K562 (cell line): ENCODE data around the gene SCAF11. TPM values are rescaled to one million over a fixed set of nuclear protein-coding genes. Genes with fewer than 3 reads are reported as not detected.

ENCODE experiments used
- ATAC-seq: fragments of 200-7000 bp; cut with Tn5 transposase; 3 replicates; pipeline ENCODE4 v1.9.1; 2020; ENCODE audit warnings: moderate library complexity
- Bru-seq: library from RNA; stranded (reverse); fragments of 400-500 nt; gene quantifications from one replicate; lab custom pipeline; 2021; lab: Mats Ljungman, UMichigan
- BruChase-seq, 2 experiments: library from RNA; stranded (reverse); fragments of 400-500 nt; gene quantifications; one replicate each; lab custom pipeline; 2021; lab: Mats Ljungman, UMichigan
- BruUV-seq: library from RNA; stranded (reverse); fragments of 400-500 nt; replicated peaks from 2 replicates; lab custom pipeline; 2021; lab: Mats Ljungman, UMichigan
- CTCF ChIA-PET: fragments of 300-600 bp; formaldehyde crosslinking; extraction: SDS; loops from one replicate; lab custom pipeline; 2021; ENCODE audit warnings: low intra/inter-chr PET ratio; lab: Yijun Ruan, JAX
- POLR2A ChIA-PET: fragments of 300-600, 350-650 bp; sonication (Branson Sonifier 250); formaldehyde crosslinking; extraction: SDS; loops from one replicate; lab custom pipeline; 2021; ENCODE audit warnings: antibody characterized with exemption, inconsistent platforms; lab: Yijun Ruan, JAX
- DNase-seq, 4 experiments: peaks; one replicate each; pipeline versions ENCODE4 v3.0.0 to v3.0.0-alpha.2; 2011 to 2018; ENCODE audit warnings: low spot score in 3 of 4, mixed read lengths in 3 of 4; ENCODE audit errors: extremely low read depth in 1 of 4
- FAIRE-seq: peaks from 2 replicates; lab custom pipeline; 2011; peaks lifted over from hg19 to GRCh38; lab: Jason Lieb, UNC
- H2AFZ ChIP-seq: 2 replicates; pipeline ENCODE4 v1.6.0; 2011; ENCODE audit warnings: low read depth, low read length, control low read depth, inconsistent platforms
- H3K27ac ChIP-seq: fragments of 200-600 bp; 3 replicates; pipeline ENCODE4 v1.8.0; 2011; ENCODE audit warnings: low read depth, mild to moderate bottlenecking, control low read depth, inconsistent platforms, low read length, moderate library complexity, mixed read lengths; ENCODE audit errors: extremely low read depth
- H3K27me3 ChIP-seq, 2 experiments: fragments of 300-600 bp in 1 of 2; 2 replicates in 1 of 2; 3 replicates in 1 of 2; pipeline versions ENCODE4 v1.6.0 to v1.8.0; 2011; ENCODE audit warnings: inconsistent platforms in 2 of 2, low read length in 2 of 2, mild to moderate bottlenecking in 1 of 2, mixed read lengths in 1 of 2, moderate library complexity in 1 of 2; ENCODE audit not compliant: control insufficient read depth in 2 of 2, insufficient read depth in 2 of 2
- H3K36me3 ChIP-seq: fragments of 300-600 bp; 3 replicates; pipeline ENCODE4 v1.8.0; 2011; ENCODE audit warnings: mild to moderate bottlenecking, low read length, inconsistent platforms; ENCODE audit not compliant: control insufficient read depth, insufficient read depth
- H3K4me1 ChIP-seq, 2 experiments: fragments of 200-600 bp in 1 of 2; replicated peaks in 1 of 2; 2 replicates in 1 of 2; 3 replicates in 1 of 2; pipeline versions ENCODE4 v1.5.1 to v1.8.0; 2011; ENCODE audit warnings: inconsistent platforms in 2 of 2, low read length in 2 of 2, mild to moderate bottlenecking in 1 of 2, mixed read lengths in 1 of 2, moderate library complexity in 1 of 2; ENCODE audit not compliant: control insufficient read depth in 2 of 2, insufficient read depth in 2 of 2
- H3K4me2 ChIP-seq: 2 replicates; pipeline ENCODE4 v1.6.1; 2011; ENCODE audit warnings: low read length, control low read depth, inconsistent platforms, mixed read lengths; ENCODE audit not compliant: insufficient read depth
- H3K4me3 ChIP-seq: fragments of 200-600 bp; sonication (generic), shearing (Covaris generic); 2 replicates; pipeline ENCODE4 v1.5.1; 2016; ENCODE audit warnings: control low read depth, inconsistent platforms
- H3K79me2 ChIP-seq: fragments of 200-600 bp; 3 replicates; pipeline ENCODE4 v1.8.0; 2011; ENCODE audit warnings: low read length, inconsistent platforms; ENCODE audit not compliant: control insufficient read depth, insufficient read depth
- H3K9ac ChIP-seq, 2 experiments: 2 replicates each; pipeline versions ENCODE4 v1.6.0 to v1.6.1; 2011; ENCODE audit warnings: low read depth in 2 of 2, low read length in 2 of 2, control low read depth in 1 of 2, inconsistent platforms in 1 of 2, mild to moderate bottlenecking in 1 of 2, mixed read lengths in 1 of 2; ENCODE audit not compliant: insufficient read depth in 1 of 2
- H3K9me1 ChIP-seq: one replicate; pipeline ENCODE4 v1.6.0; 2011; ENCODE audit warnings: inconsistent platforms, mild to moderate bottlenecking, low read length, moderate library complexity; ENCODE audit not compliant: control insufficient read depth, insufficient read depth
- H3K9me3 ChIP-seq: replicated peaks from 2 replicates; pipeline ENCODE4 v1.5.1; 2011; ENCODE audit warnings: low read depth, low read length, inconsistent platforms; ENCODE audit not compliant: control insufficient read depth, insufficient read depth
- H4K20me1 ChIP-seq: replicated peaks from 2 replicates; pipeline ENCODE4 v1.6.1; 2011; ENCODE audit warnings: low read length, inconsistent platforms, mixed read lengths; ENCODE audit not compliant: control insufficient read depth, insufficient read depth
- FOXK2 ChIP-seq, 2 experiments: fragments of 450-650 bp; IDR thresholded peaks in 1 of 2; conservative IDR thresholded peaks in 1 of 2; 2 replicates each; pipeline ENCODE4 v1.6.1; 2016; ENCODE audit warnings: low read depth in 2 of 2, mild to moderate bottlenecking in 1 of 2
- GABPB1 ChIP-seq: sonication (generic); formaldehyde crosslinking; IDR thresholded peaks from 2 replicates; pipeline ENCODE4 v1.8.0; 2022; ENCODE audit warnings: mild to moderate bottlenecking, missing genetic modification reagents
- NUFIP1 ChIP-seq: fragments of 450-650 bp; IDR thresholded peaks from 2 replicates; pipeline ENCODE4 v1.6.1; 2018; ENCODE audit not compliant: partially characterized antibody
- POU5F1 ChIP-seq: fragments of 150-350 bp; IDR thresholded peaks from 2 replicates; pipeline ENCODE4 v1.6.1; 2014; ENCODE audit warnings: borderline replicate concordance, low read length, low read depth, mild to moderate bottlenecking; ENCODE audit not compliant: partially characterized antibody
- SPI1 ChIP-seq: IDR thresholded peaks from 2 replicates; pipeline ENCODE4 v1.6.1; 2011; ENCODE audit warnings: low read depth, low read length, control low read depth, borderline replicate concordance
- ZNF384 ChIP-seq: IDR thresholded peaks from 2 replicates; pipeline ENCODE4 v1.6.1; 2012; ENCODE audit warnings: low read depth, low read length, improper control_type of control experiment
- ZNF785 ChIP-seq: fragments of 250-450 bp; sonication (Bioruptor Pico); IDR thresholded peaks from 2 replicates; pipeline ENCODE4 v1.4.0; 2020; ENCODE audit warnings: mild to moderate bottlenecking
- WGBS: fragments of 100-300 bp; shearing (Covaris generic); methylation state at CpG from one replicate; pipeline ENCODE4 v1.1.6; 2016; ENCODE audit warnings: low coverage, mixed read lengths; ENCODE audit not compliant: insufficient coverage; ENCODE audit errors: missing lambda C conversion rate; 5-methylcytosine and 5-hydroxymethylcytosine counted together
- in situ Hi-C: fragments of 300-500 bp; cut with MboI; formaldehyde crosslinking; loops from 4 replicates; pipeline ENCODE4 v1.15.0; 2018; ENCODE audit warnings: inconsistent platforms, mixed read lengths
- intact Hi-C: fragments of 100-400 bp; cut with micrococcal nuclease; formaldehyde crosslinking; loops from 2 replicates; pipeline ENCODE4 v1.14.2; 2022
- long read RNA-seq, 3 experiments: library from polyadenylated mRNA in 2 of 3; library from RNA in 1 of 3; unstranded in 2 of 3; stranded (forward) in 1 of 3; transcript quantifications; one replicate each; pipeline ENCODE4 v2.0.0, GENCODE V29; 2019 to 2022
- polyA minus RNA-seq, 3 experiments: library from RNA; depleted of rRNA, polyadenylated mRNA; stranded (reverse); fragments of >200 nt; gene quantifications; 2 replicates each; pipeline ENCODE4 v1.2.3, GENCODE V29; 2011
- polyA plus RNA-seq, 8 experiments: library from polyadenylated mRNA; depleted of rRNA in 4 of 8; stranded (reverse) in 5 of 8; unstranded in 3 of 8; fragments of >200 nt; fragmentation: Nextera tagmentation in 2 of 8; fragmentation: Illumina TruSeq in 1 of 8; extraction: Ambion mirVana in 2 of 8; extraction: Trizol in 1 of 8; gene quantifications; 2 replicates each; pipeline versions ENCODE4 v1.2.1 to v1.2.3, GENCODE V29; 2011 to 2014; ENCODE audit warnings: inconsistent platforms in 1 of 8, missing spikeins in 1 of 8
- total RNA-seq, 7 experiments: library from RNA; depleted of rRNA in 6 of 7; stranded (reverse); fragments of >200 nt in 6 of 7; fragmentation: Illumina TruSeq in 2 of 7; extraction: Trizol in 2 of 7; gene quantifications; 2 replicates each; pipeline versions ENCODE4 v1.2.1 to v1.2.3, GENCODE V29; 2011 to 2021; ENCODE audit warnings: low replicate concordance in 1 of 7
- TF ChIP-seq, protein P1 (sequence below), 2 experiments: fragments of 450-650 bp in 1 of 2; sonication (generic) in 1 of 2; formaldehyde crosslinking; conservative IDR thresholded peaks; 2 replicates each; pipeline versions ENCODE4 v1.4.0 to v1.8.1; 2020 to 2022; ENCODE audit warnings: mild to moderate bottlenecking in 1 of 2, missing genetic modification reagents in 1 of 2

SCAF11 gene, protein sequence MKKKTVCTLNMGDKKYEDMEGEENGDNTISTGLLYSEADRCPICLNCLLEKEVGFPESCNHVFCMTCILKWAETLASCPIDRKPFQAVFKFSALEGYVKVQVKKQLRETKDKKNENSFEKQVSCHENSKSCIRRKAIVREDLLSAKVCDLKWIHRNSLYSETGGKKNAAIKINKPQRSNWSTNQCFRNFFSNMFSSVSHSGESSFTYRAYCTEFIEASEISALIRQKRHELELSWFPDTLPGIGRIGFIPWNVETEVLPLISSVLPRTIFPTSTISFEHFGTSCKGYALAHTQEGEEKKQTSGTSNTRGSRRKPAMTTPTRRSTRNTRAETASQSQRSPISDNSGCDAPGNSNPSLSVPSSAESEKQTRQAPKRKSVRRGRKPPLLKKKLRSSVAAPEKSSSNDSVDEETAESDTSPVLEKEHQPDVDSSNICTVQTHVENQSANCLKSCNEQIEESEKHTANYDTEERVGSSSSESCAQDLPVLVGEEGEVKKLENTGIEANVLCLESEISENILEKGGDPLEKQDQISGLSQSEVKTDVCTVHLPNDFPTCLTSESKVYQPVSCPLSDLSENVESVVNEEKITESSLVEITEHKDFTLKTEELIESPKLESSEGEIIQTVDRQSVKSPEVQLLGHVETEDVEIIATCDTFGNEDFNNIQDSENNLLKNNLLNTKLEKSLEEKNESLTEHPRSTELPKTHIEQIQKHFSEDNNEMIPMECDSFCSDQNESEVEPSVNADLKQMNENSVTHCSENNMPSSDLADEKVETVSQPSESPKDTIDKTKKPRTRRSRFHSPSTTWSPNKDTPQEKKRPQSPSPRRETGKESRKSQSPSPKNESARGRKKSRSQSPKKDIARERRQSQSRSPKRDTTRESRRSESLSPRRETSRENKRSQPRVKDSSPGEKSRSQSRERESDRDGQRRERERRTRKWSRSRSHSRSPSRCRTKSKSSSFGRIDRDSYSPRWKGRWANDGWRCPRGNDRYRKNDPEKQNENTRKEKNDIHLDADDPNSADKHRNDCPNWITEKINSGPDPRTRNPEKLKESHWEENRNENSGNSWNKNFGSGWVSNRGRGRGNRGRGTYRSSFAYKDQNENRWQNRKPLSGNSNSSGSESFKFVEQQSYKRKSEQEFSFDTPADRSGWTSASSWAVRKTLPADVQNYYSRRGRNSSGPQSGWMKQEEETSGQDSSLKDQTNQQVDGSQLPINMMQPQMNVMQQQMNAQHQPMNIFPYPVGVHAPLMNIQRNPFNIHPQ (N-terminal part only)
- total RNA-seq (2011; cell fraction: chromatin; rRNA removed; ENCODE audit: low replicate concordance) = 46.9 and 187 TPM in 2 replicates
- 28.3 and 42.1 TPM in 2 replicates for total RNA-seq (2011; cell fraction: nucleolus; rRNA removed)
- total RNA-seq (2011; cell fraction: nucleoplasm; rRNA removed) = 70.9 and 120 TPM in 2 replicates
- total RNA-seq (2014; rRNA removed) (63.6 and 78.3 TPM in 2 replicates), total RNA-seq (2014; rRNA removed; fragmentation: Illumina TruSeq; extraction: Trizol) (97.5 and 101 TPM in 2 replicates), total RNA-seq (2015; rRNA removed; fragmentation: Illumina TruSeq; extraction: Trizol) (117 and 119 TPM in 2 replicates), total RNA-seq (2021) (74.4 and 80.8 TPM in 2 replicates), polyA plus RNA-seq (2011; rRNA removed) (54.7 and 69.1 TPM in 2 replicates), polyA plus RNA-seq (2014; fragmentation: Illumina TruSeq; extraction: Trizol) (70.8 and 80.0 TPM in 2 replicates), polyA plus RNA-seq (2014; fragmentation: Nextera tagmentation; extraction: Ambion mirVana) (10 to 100 TPM; 30.4 to 35.7 TPM), polyA plus RNA-seq (2014; rRNA removed) (62.8 and 87.1 TPM in 2 replicates), polyA minus RNA-seq (2011; rRNA and poly(A)+ RNA removed) (215 TPM in 2 replicates), Bru-seq, nascent RNA (percentile 92 among the genes with signal in this experiment), BruChase-seq, experiment 1, labeled RNA remaining after a 2-hour chase (percentile 95 among the genes with signal in this experiment), BruChase-seq, experiment 2, labeled RNA remaining after a 6-hour chase (percentile 95 among the genes with signal in this experiment)
- polyA plus RNA-seq (2011; cell fraction: cytosol; rRNA removed) = 15.5 and 23.2 TPM in 2 replicates
- 28.4 and 31.1 TPM in 2 replicates for polyA plus RNA-seq (2011; cell fraction: nucleus; rRNA removed)
- polyA plus RNA-seq (2012) = 39.5 and 53.2 TPM in 2 replicates
- 55.8 and 59.7 TPM in 2 replicates for polyA minus RNA-seq (2011; cell fraction: cytosol; rRNA and poly(A)+ RNA removed)
- polyA minus RNA-seq (2011; cell fraction: nucleus; rRNA and poly(A)+ RNA removed) = 58.6 and 108 TPM in 2 replicates
- long read RNA-seq, experiment 1, full-length matches to known transcripts = 48 of 223 reads
- long read RNA-seq, experiment 1, partial matches to known transcripts = 112 of 223 reads
- long read RNA-seq, experiment 1, other reads (novel, unspliced or antisense) = 63 of 223 reads
- long read RNA-seq, experiment 2, full-length matches to known transcripts = 8 of 39 reads
- long read RNA-seq, experiment 2, partial matches to known transcripts = 24 of 39 reads
- long read RNA-seq, experiment 2, other reads (novel, unspliced or antisense) = 7 of 39 reads
- long read RNA-seq, experiment 3, full-length matches to known transcripts = 7 of 39 reads
- long read RNA-seq, experiment 3, partial matches to known transcripts = 20 of 39 reads
- long read RNA-seq, experiment 3, other reads (novel, unspliced or antisense) = 12 of 39 reads

DNA sequence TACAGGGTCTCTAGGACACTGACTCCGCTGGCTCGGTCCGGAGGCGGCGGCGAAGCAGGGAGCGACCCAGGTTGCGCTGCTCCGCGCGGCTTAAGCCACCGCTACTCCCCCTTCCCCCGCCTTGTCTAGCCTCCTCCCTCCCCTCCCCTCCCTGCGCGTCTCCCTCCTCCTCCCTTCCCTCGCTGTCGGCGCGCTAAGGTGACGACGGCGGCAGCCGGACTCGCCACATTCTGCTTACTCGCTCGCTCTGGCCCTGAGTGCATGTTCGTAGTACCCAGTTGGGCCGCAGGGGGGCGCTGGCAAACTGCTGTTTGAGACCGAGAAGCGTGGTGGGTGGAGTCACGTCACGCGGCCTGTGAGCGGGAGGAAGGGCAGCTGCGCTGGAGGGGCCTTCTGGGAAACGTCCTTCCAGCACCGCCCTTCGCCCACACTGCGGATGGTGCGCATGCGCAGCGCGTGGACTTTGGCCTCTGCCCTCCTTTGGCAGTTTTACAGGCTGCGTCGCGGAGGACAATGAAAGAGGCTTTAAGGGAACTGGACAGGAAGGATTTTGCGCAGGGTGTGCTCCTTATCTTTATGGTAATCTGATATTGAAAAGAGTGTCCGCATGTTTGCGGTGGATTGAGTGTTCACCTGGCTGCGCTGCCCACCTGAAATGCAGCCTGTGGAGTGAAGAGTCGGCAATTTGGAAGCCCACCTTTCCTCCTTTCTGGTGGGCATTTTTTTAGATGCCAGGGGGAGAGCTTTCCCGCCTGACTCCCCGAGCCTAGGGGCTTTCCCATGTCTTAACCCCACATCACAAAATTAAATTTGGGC lies at the start of gene SCAF11:
Gene SCAF11 (minus strand): TSS at position 107 of the 816 bp plus-strand sequence. CDS start 26,407 bp downstream, outside the sequence.
- intact Hi-C loops (loop anchor here (2.0 to 10.0 kb wide), 9 partner anchors 58 to 687 kb away; partner anchors contain the start of genes ARID2, SLC38A1 and SLC38A2), in situ Hi-C loops (loop anchor here (10.0 kb wide), 1 partner anchor 354 kb away; no protein-coding TSS in a partner anchor)
- H3K79me2 ChIP-seq = peaks cover 54% of the 10 kb centered on the region
- no peaks in the 10 kb centered on the region; the same call in 1 of the 2 replicates for H4K20me1 ChIP-seq
- peak within 1 kb of the TSS; percentile 97 for H3K27ac ChIP-seq
- ATAC-seq (peak; percentile 80), DNase-seq (peak; percentile 96 to 100 (median 96)), FAIRE-seq (peak; percentile 99)
- POLR2A ChIA-PET = interaction anchor here (0.6 to 2.0 kb wide), 10 partner anchors 10 to 236 kb away, joined by 3 to 10 read pairs (median 3); no protein-coding TSS in a partner anchor
- no peaks in the 10 kb centered on the region for H3K27me3 ChIP-seq
- no peaks in the 10 kb centered on the region for H3K9me3 ChIP-seq
- CTCF ChIA-PET = interaction anchor here (0.7 kb wide), 1 partner anchor 1771 kb away, joined by 3 read pairs; no protein-coding TSS in a partner anchor
- H3K9ac ChIP-seq = peak within 1 kb of the TSS; percentile 96 to 98
- 1% methylated on average over 38 of the region's 54 CpGs for WGBS
- peaks cover 8 to 16% of the 10 kb centered on the region in 2 experiments for H3K4me1 ChIP-seq
- peaks cover 22% of the 10 kb centered on the region; the same call in 2 of the 3 replicates for H3K36me3 ChIP-seq
- H3K9me1 ChIP-seq = no peaks in the 10 kb centered on the region
- H2AFZ ChIP-seq = peak within 1 kb of the TSS; percentile 90
- BruUV-seq = no TSS peak
- H3K4me2 ChIP-seq = peak within 1 kb of the TSS; percentile 94
- peak within 1 kb of the TSS; percentile 87 for H3K4me3 ChIP-seq
- TF ChIP-seq ZNF785 (CRISPR knock-in tag) (no peak), SPI1 (no peak; the same call in 1 of the 2 replicates), GABPB1 (CRISPR knock-in tag) (peak; percentile 81), FOXK2 (conservative IDR thresholded peaks at IDR 0.05 in 1 of 2, IDR thresholded peaks at IDR 0.05 in 1 of 2; ENCODE audit: low read depth in 2 of 2) (peak; percentile 66 to 74), NUFIP1 (peak; percentile 14), ZNF384 (no peak), POU5F1 (no peak)
- TF ChIP-seq, protein P1, sequence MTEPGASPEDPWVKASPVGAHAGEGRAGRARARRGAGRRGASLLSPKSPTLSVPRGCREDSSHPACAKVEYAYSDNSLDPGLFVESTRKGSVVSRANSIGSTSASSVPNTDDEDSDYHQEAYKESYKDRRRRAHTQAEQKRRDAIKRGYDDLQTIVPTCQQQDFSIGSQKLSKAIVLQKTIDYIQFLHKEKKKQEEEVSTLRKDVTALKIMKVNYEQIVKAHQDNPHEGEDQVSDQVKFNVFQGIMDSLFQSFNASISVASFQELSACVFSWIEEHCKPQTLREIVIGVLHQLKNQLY (CRISPR knock-in tag; conservative IDR thresholded peaks at IDR 0.05) = no peak
